C4-2B (cell line): ENCODE measurements around the gene MTA2.

Source experiments
- H3K27ac ChIP-seq: fragments of 450-650 bp; 2 replicates; pipeline ENCODE4 v1.5.1; 2017
- ZFX ChIP-seq: fragments of 450-650 bp; IDR thresholded peaks from 2 replicates; pipeline ENCODE4 v1.6.1; 2017
- TF ChIP-seq, protein P1 (sequence below): fragments of 450-650 bp; conservative IDR thresholded peaks from 2 replicates; pipeline ENCODE4 v1.5.1; 2017; ENCODE audit warnings: mild to moderate bottlenecking

Gene MTA2

GRCh38 chr11:62556875-62557631, 44.6 kb downstream of the MTA2 start:
- TF ChIP-seq ZFX: no peak
- TF ChIP-seq, protein P1, sequence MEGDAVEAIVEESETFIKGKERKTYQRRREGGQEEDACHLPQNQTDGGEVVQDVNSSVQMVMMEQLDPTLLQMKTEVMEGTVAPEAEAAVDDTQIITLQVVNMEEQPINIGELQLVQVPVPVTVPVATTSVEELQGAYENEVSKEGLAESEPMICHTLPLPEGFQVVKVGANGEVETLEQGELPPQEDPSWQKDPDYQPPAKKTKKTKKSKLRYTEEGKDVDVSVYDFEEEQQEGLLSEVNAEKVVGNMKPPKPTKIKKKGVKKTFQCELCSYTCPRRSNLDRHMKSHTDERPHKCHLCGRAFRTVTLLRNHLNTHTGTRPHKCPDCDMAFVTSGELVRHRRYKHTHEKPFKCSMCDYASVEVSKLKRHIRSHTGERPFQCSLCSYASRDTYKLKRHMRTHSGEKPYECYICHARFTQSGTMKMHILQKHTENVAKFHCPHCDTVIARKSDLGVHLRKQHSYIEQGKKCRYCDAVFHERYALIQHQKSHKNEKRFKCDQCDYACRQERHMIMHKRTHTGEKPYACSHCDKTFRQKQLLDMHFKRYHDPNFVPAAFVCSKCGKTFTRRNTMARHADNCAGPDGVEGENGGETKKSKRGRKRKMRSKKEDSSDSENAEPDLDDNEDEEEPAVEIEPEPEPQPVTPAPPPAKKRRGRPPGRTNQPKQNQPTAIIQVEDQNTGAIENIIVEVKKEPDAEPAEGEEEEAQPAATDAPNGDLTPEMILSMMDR: no peak
- peak overlapping the region; percentile 83 for H3K27ac ChIP-seq

DNA sequence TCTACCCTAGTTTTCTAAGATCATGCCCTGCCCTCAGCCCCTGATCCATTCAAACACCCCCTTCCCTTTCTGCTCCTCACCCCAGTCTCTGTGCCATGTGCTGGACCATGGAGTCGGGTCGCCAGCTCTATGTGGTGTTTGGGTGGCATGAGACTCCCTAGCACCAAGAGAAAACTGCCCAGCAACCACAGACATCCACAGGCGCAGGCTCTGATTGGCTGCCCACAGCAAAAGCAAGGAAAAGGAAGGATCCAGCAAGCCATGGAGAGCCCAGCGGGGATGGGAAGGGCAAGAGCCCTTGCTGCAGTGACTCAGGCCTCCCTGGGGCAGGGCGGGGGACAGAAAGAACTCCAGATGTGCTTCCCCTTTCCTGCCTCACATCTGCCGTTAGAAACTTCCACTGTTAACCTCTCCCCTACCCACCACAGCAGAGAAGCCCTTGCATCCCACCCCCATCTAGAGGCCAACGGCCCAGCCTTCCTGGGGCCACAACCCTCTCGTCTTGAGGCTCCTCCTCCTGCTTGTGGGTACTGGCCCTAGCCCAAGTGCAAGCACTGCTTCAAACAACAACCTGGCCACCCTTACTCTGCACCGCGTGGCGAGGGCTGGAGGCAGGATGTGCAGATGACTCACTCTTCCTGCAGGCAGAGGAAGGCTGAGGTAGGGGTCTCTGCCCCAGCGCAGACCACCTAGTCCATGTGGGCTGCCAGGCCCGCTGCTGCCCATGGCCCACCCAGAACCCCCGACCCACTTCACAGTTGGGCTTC, 45.4 kb downstream of the MTA2 start:
- TF ChIP-seq, protein P1: no peak
- no peak for TF ChIP-seq ZFX
- H3K27ac ChIP-seq: peak overlapping the region; percentile 83

DNA sequence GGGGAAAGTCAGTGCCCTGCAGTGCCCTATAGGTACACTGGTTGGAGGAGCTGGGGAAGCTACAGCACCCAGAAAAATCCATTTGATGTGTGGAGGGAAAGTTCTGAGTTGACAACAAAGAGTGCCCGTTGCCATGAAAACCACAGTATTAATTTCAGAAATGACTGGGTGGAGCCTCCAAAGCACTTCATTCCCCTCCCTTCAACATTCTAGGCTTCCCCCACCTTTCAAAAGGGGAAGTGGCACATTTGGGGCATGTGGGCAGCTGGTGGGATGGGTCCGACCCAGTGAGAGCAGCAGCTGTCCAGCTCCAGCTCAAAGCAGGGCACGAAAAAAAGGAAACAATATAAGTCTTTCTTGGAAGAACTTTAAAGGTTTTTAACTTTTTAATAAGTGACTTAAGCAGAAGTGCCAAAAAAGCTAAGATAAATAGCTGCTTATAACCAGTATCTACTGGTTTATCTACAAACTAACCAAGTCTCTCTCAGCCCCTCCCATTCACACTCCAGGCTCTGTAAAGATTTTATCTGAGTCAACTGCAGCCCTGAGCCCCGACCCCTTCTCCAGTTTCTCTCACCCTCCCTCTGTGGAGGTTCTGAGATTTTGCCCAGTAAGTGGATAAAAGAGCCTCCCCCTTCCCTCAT, 46.1 kb downstream of the MTA2 start:
- no peak for TF ChIP-seq ZFX
- TF ChIP-seq, protein P1: no peak
- peak overlapping the region; percentile 83 for H3K27ac ChIP-seq

- peak overlapping the region; percentile 83 for H3K27ac ChIP-seq
- TF ChIP-seq ZFX: no peak
- TF ChIP-seq, protein P1: no peak
These were observed 47.1 kb downstream of the MTA2 start for GRCh38 chr11:62554387-62555167.

- peak overlapping the region; percentile 83 for H3K27ac ChIP-seq
- TF ChIP-seq, protein P1: no peak
- TF ChIP-seq ZFX: no peak
These were observed 47.8 kb downstream of the MTA2 start for GRCh38 chr11:62553839-62554361.

GRCh38 chr11:62553080-62553838, 48.4 kb downstream of the MTA2 start:
- peak overlapping the region; percentile 83 for H3K27ac ChIP-seq
- TF ChIP-seq, protein P1: no peak
- no peak for TF ChIP-seq ZFX
